ENCODE data around the gene KCNS3.
A peak's percentile ranks its signal among the peaks of the same experiment; 100 is the strongest.

Gene KCNS3

GRCh38 chr2:17878281-17879136 is at the start of gene KCNS3:
KCNS3 (plus strand) TSS chr2:17878667; CDS start chr2:17931009, 52,342 bp downstream.
- DNase-seq, result no peak

- DNase-seq, result peak; percentile 14
Observed at GRCh38 chr2:17830053-17831034, 48.1 kb upstream of the KCNS3 start.

GRCh38 chr2:17835516-17835915 is 43.0 kb upstream of the KCNS3 start:
- no peak for DNase-seq

GRCh38 chr2:17839959-17840358 is 38.5 kb upstream of the KCNS3 start:
- no peak for DNase-seq

GRCh38 chr2:17843457-17843856 is 35.0 kb upstream of the KCNS3 start:
- DNase-seq, result no peak

DNA sequence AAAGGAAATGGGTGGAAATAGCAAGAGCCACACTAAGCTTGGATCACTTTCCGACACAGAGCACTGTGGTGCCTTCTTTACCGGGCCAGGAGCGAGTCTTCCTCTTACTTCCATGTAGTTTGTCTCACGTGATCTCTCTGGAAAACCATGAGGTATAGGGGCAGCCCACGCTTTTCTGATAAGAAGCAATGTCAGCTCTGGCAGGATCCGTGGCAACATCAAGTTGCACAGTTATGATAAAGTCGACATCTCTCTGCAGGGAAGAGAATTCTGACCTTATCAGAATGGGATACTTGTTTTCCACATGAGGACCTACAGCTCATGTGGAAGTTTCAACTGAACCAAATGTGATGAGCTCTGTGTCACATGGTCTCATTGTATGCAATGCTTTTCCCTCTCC is 32.7 kb upstream of the KCNS3 start:
- DNase-seq, result no peak

DNA sequence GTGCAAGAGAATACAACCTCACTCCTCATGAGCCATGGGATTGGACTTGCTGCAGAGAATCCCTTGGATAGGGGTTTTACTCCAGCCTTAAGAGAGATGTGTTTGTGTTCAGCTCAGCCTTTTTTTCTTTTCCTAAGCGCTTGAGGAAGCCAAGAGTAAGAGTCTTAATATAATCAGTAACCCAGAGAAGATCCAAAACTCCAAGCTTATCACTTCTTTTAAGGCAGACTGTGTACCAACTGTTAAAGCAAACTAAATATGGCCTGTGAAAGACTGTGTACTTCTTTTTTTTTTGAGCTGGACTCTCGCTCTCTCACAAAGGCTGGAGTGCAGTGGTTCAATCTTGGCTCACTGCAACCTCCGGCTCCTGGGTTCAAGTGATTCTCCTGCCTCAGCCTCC is 31.8 kb upstream of the KCNS3 start:
- no peak for DNase-seq

DNA sequence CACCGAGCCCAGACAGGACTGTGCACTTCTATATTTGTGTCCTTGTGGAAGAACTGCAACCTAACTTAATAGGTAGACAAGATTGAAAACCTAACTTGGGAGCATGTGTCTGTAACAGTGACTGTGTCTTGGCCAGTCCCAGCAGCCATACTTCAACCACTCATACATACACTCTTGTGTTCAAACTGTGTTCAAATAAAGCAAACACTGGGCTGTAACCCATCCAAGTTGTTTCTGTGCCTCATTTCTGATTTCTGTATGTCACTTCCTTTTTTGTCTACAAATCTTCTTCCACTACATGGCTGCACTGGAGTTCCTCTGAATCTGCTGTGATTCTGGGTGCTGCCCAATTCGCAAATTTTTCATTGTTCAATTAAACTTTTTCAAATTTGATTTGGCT is 31.2 kb upstream of the KCNS3 start:
- DNase-seq, result no peak

GRCh38 chr2:17849275-17849674 is 29.2 kb upstream of the KCNS3 start:
- DNase-seq, result no peak

DNA sequence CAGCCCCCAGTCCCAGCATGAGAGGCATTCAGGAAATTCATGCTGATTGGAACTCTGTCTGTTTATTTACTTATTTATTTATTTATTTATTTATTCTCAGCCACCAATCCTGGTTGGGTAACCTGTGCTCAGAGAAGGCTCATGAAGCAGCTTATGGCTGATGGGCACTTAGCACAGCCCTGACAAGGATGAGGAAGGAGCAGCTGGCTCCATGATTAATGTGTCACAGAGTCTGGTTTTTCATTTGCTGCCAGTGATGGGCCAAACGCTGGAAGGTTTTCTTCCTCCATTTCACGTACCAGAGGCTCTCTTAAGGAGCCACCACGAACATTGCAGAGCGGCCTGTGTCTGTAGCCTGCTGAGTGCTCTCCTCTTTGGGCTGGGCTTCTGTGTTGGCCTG is 28.3 kb upstream of the KCNS3 start:
- DNase-seq, result no peak

GRCh38 chr2:17851731-17852585 is 26.5 kb upstream of the KCNS3 start:
- DNase-seq, result no peak

DNA sequence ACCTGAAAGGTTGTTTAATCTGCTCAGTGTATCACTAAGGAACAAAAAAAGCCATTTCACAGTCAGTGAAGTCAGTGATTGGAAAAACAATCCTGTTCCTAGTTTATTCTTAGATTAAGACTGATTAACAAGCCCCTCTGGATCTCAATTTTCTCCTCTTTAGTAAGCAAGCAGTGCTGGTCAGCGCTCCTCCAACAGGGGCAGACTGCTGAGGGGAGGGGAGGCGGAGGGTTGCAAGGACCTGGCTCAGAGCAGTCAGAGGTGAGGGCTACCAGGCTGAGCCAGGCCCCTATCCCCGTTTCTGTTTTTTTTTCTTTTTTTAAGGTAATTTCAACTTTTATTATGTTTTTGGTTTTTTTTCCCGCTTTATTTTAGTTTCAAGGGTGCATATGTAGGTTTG is 24.7 kb upstream of the KCNS3 start:
- DNase-seq, result no peak

DNA sequence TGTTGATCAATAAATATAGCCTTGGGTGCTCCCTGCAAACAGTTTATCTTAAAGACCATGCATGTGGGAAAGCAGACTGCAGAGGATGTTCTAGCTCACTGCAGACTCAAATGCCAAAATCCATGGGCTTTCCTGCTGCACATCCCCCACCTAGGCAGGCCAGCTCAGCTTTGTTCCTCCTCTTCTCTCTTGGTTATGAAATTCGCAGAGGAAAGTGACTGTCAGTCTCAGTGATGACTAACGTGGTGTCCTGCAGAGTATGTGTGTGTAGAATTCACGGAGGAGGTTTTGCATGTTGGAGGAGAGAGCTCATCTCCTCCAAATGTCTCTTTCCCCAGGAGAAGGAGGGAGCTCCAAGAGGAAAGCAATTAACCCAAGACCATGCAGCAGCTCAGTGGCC is 21.4 kb upstream of the KCNS3 start:
- DNase-seq, result no peak

- no peak for DNase-seq
Observed at GRCh38 chr2:17858064-17858463, 20.4 kb upstream of the KCNS3 start.

- no peak for DNase-seq
Observed at GRCh38 chr2:17863539-17863938, 14.9 kb upstream of the KCNS3 start.

GRCh38 chr2:17864676-17865075 is 13.8 kb upstream of the KCNS3 start:
- no peak for DNase-seq

- no peak for DNase-seq
Observed at GRCh38 chr2:17867133-17867532, 11.3 kb upstream of the KCNS3 start.

DNA sequence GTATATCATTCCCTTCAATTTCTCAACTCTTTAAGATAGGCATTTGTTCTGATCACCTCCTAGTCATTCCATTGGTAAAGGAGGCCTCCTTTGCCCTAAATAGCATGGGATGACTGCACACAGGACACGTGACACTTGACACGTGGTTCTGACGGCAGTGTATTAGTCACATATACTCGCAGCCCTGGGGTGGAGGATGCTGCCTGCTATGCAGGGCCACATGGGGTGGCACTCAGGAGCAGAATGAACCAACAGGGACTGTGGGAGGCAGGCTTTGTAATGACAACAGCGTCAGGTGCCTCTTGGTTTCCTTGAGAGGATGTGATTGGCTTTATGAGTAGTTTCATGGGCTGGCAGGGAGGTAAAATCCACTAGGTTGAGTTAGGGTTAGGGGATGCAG is 9.3 kb upstream of the KCNS3 start:
- no peak for DNase-seq

DNA sequence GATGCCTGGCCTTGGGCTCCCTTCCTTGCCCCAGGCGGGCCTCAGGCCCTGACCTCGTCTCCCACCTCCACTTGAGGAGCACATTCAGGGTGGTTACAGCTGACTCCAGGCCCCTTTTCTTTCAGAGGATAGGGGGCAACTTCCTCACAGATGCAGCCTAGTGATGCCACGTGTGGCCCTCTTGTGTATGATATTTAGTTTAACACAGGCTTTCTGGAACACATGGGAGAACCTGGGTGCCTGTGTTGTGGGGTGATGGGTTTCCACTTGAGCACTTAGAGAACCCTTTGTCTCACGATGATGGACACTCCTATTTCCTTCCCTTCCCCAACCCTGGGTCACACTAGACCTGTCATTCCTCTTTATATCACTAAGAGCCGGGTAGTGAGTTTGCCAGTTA is 6.8 kb upstream of the KCNS3 start:
- DNase-seq, result no peak

- no peak for DNase-seq
Observed at GRCh38 chr2:17873021-17873420, 5.4 kb upstream of the KCNS3 start.

- no peak for DNase-seq
Observed at GRCh38 chr2:17876590-17876989, 1.9 kb upstream of the KCNS3 start.

DNA sequence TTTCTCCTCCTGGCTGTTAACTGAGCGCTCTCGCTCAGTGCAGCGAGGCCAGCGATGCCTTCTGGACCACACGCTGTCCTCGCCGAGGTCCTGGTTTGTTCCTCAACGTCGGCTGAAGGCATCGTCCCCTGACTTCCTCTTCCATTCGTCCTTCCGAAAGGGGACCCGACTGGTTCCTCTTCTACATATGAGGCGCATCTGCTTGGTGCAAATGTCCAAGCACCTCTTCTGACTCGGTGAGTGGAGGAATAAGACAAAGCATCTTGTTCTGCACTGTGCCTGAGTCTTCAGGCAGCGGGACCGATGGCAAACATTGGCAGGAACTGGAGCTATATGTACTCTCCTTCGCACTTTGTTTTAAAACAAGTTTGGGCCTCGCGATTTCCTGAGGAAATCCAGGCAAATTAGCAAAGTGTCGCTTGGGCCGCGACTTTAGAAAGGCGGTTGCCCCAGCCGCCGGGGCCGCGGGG is 621 bp upstream of the KCNS3 start:
- no peak for DNase-seq

Data from activated CD4-positive, alpha-beta T cell treated with anti-CD3 and anti-CD28 coated beads, Interleukin-2, amount 50 U/mL, for 1 hour (primary cell).